RWPE2 (cell line): Measurements from ENCODE around the gene LMO7.

Source experiments
- ATAC-seq: fragments of 200-7000 bp; cut with Tn5 transposase; 3 replicates; pipeline ENCODE4 v1.9.1; 2021; ENCODE audit warnings: low read depth
- DNase-seq: peaks from one replicate; pipeline ENCODE4 v3.0.0-alpha.2; 2020; ENCODE audit warnings: low spot score
- H3K27ac ChIP-seq: fragments of 450-650 bp; 2 replicates; pipeline ENCODE4 v1.5.1; 2017; ENCODE audit warnings: mild to moderate bottlenecking; ENCODE audit not compliant: poor library complexity, severe bottlenecking
- H3K27me3 ChIP-seq: fragments of 250-450 bp; sonication (Bioruptor Pico); 2 replicates; pipeline ENCODE4 v1.5.1; 2021; ENCODE audit warnings: mild to moderate bottlenecking, moderate library complexity; ENCODE audit not compliant: insufficient read depth, poor library complexity, severe bottlenecking
- H3K36me3 ChIP-seq: fragments of 250-450 bp; sonication (Bioruptor Pico); 2 replicates; pipeline ENCODE4 v1.5.1; 2020; ENCODE audit warnings: low read depth, mild to moderate bottlenecking, moderate library complexity
- H3K4me1 ChIP-seq: fragments of 250-450 bp; sonication (Bioruptor Pico); 2 replicates; pipeline ENCODE4 v1.5.1; 2021; ENCODE audit warnings: mild to moderate bottlenecking, moderate library complexity; ENCODE audit not compliant: insufficient read depth, poor library complexity, severe bottlenecking
- H3K4me3 ChIP-seq: fragments of 250-450 bp; sonication (Bioruptor Pico); 2 replicates; pipeline ENCODE4 v1.5.1; 2021; ENCODE audit warnings: mild to moderate bottlenecking, moderate library complexity; ENCODE audit not compliant: severe bottlenecking
- H3K9me3 ChIP-seq: fragments of 250-450 bp; sonication (Bioruptor Pico); 2 replicates; pipeline ENCODE4 v1.5.1; 2021; ENCODE audit warnings: mild to moderate bottlenecking, moderate library complexity; ENCODE audit not compliant: severe bottlenecking
- CTCF ChIP-seq: fragments of 450-650 bp; IDR thresholded peaks from one replicate; pipeline ENCODE4 v1.5.1; 2017; ENCODE audit warnings: mild to moderate bottlenecking, moderate library complexity; ENCODE audit not compliant: poor library complexity, severe bottlenecking

The LMO7 gene

DNA sequence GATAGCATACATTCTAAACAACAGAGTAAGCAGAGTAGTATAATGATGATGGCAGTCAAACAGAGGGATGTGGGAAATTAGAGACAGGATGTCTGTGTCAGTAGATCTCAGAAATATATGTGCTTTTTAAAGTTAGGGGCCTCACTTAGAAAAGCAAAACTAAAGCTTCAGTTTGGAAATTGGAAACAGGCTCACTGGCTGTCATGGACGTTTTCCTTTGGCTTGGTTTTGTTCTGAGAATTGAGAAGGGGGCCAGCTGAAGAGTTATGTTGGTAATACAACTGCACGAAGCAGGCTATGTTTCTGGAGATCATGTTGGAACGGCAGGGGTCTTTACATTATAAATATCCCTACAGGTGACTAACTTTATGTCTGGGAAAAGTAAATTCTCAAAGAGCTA lies 261.3 kb downstream of the LMO7 start:
- H3K36me3 ChIP-seq = no peaks in the 10 kb centered on the region
- no peak overlapping the region for H3K4me3 ChIP-seq
- H3K27ac ChIP-seq = no peak overlapping the region
- no peak for ATAC-seq
- no peak for DNase-seq
- no peaks in the 10 kb centered on the region for H3K27me3 ChIP-seq
- H3K4me1 ChIP-seq = no peaks in the 10 kb centered on the region
- TF ChIP-seq CTCF = no peak
- H3K9me3 ChIP-seq = no peaks in the 10 kb centered on the region

DNA sequence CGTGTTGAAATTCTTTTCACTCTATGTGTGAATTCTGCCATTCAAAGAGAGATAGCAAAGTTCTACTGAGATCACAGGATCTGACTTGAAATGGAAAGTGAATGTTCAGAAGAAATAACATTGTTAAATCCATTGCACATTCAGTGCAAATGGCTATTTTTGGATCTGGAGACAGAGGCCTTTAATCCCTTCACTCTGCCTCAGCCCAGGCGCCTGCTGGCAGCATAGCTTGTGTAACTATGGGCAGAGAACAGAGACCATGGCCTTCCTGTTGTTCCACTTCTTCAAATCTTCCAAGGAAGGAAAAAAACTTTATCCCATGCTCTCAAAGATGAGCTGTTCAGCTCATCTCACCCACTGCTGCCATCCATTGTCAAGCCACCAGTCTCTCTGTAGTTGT lies 265.4 kb downstream of the LMO7 start:
- H3K27me3 ChIP-seq = no peaks in the 10 kb centered on the region
- no peaks in the 10 kb centered on the region for H3K4me1 ChIP-seq
- H3K4me3 ChIP-seq = no peak overlapping the region
- H3K36me3 ChIP-seq = no peaks in the 10 kb centered on the region
- ATAC-seq (no peak), DNase-seq (no peak)
- no peak for TF ChIP-seq CTCF
- H3K27ac ChIP-seq = no peak overlapping the region
- H3K9me3 ChIP-seq = no peaks in the 10 kb centered on the region

- TF ChIP-seq CTCF = no peak
- Histone ChIP-seq H3K9me3 (no peaks in the 10 kb centered on the region), H3K27ac (no peak overlapping the region), H3K36me3 (no peaks in the 10 kb centered on the region), H3K27me3 (no peaks in the 10 kb centered on the region), H3K4me1 (no peaks in the 10 kb centered on the region), H3K4me3 (no peak overlapping the region)
- DNase-seq (no peak), ATAC-seq (no peak)
These were observed 266.3 kb downstream of the LMO7 start for GRCh38 chr13:75902166-75903104.

GRCh38 chr13:75904012-75904411 lies 267.9 kb downstream of the LMO7 start:
- H3K4me1 ChIP-seq = no peaks in the 10 kb centered on the region
- no peaks in the 10 kb centered on the region for H3K27me3 ChIP-seq
- H3K36me3 ChIP-seq = no peaks in the 10 kb centered on the region
- no peaks in the 10 kb centered on the region for H3K9me3 ChIP-seq
- no peak for TF ChIP-seq CTCF
- ATAC-seq (no peak), DNase-seq (no peak)
- H3K4me3 ChIP-seq = no peak overlapping the region
- H3K27ac ChIP-seq = no peak overlapping the region

DNA sequence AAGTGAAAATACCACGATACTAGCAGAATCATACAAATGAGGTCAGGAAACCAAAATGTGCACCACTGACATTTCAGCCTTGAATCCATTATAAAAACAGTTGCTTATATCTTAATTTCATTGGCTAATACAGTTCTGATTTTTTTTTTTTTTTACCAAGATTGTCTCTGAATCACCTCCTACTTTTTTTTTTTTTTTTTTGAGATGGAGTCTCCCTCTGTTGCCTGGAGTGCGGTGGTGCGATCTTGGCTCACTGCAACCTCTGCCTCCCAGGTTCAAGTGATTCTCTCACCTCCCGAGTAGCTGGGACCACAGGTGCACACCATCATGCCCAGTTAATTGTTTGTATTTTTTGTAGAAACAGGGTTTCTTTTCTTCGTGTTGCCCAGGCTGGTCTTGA lies 270.2 kb downstream of the LMO7 start:
- no peak overlapping the region for H3K4me3 ChIP-seq
- DNase-seq (no peak), ATAC-seq (no peak)

More for the DNA sequence above, 270.2 kb downstream of the LMO7 start:
- Histone ChIP-seq H3K27ac (no peak overlapping the region), H3K9me3 (no peaks in the 10 kb centered on the region), H3K4me1 (no peaks in the 10 kb centered on the region), H3K36me3 (no peaks in the 10 kb centered on the region), H3K27me3 (no peaks in the 10 kb centered on the region)
- no peak for TF ChIP-seq CTCF
